ENCODE results near the gene TAS1R2. TPM values are rescaled to one million over a fixed set of nuclear protein-coding genes. Genes with fewer than 3 reads are reported as not detected.

TAS1R2 gene
- total RNA-seq, 3 donors from 2014 or later = not detected

DNA sequence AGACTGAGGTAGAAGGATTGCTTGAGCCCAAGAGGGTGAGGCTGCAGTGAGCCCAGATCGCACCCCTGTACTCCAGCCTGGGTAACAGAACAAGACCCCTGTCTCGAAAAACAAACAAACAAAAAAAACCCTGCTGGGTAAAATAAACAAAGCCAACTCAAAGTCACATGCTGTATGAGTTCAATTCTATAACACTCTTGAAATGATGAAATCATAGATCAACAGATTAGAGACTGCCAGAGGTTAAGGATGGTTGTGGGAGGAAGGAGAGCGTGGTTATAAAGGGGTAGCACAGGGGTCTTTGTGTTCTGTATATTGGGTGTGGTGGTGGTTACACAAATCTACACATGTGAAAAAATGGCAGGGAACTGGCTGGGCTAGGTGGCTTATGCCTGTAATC is 62.5 kb downstream of the TAS1R2 start:
- DNase-seq (ENCODE audit: low spot score in 2 of 2) = no peak
- peaks cover 0 to 21% of the 10 kb centered on the region in 2 donors for H3K27me3 ChIP-seq
- H3K27ac ChIP-seq = no peak overlapping the region
- intact Hi-C loops (cut with DNase I; ENCODE audit: low total_unique reads) = no loop called here
- TF ChIP-seq, protein P1, sequence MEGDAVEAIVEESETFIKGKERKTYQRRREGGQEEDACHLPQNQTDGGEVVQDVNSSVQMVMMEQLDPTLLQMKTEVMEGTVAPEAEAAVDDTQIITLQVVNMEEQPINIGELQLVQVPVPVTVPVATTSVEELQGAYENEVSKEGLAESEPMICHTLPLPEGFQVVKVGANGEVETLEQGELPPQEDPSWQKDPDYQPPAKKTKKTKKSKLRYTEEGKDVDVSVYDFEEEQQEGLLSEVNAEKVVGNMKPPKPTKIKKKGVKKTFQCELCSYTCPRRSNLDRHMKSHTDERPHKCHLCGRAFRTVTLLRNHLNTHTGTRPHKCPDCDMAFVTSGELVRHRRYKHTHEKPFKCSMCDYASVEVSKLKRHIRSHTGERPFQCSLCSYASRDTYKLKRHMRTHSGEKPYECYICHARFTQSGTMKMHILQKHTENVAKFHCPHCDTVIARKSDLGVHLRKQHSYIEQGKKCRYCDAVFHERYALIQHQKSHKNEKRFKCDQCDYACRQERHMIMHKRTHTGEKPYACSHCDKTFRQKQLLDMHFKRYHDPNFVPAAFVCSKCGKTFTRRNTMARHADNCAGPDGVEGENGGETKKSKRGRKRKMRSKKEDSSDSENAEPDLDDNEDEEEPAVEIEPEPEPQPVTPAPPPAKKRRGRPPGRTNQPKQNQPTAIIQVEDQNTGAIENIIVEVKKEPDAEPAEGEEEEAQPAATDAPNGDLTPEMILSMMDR (IDR thresholded peaks at IDR 0.05) = no peak
- TF ChIP-seq POLR2AphosphoS5 (IDR thresholded peaks at IDR 0.05) (no peak), POLR2A (IDR thresholded peaks at IDR 0.05) (no peak)
- H3K9me3 ChIP-seq = no peaks in the 10 kb centered on the region
- H3K4me1 ChIP-seq = no peaks in the 10 kb centered on the region
- no peak overlapping the region for H3K4me3 ChIP-seq
- H3K36me3 ChIP-seq = no peaks in the 10 kb centered on the region

DNA sequence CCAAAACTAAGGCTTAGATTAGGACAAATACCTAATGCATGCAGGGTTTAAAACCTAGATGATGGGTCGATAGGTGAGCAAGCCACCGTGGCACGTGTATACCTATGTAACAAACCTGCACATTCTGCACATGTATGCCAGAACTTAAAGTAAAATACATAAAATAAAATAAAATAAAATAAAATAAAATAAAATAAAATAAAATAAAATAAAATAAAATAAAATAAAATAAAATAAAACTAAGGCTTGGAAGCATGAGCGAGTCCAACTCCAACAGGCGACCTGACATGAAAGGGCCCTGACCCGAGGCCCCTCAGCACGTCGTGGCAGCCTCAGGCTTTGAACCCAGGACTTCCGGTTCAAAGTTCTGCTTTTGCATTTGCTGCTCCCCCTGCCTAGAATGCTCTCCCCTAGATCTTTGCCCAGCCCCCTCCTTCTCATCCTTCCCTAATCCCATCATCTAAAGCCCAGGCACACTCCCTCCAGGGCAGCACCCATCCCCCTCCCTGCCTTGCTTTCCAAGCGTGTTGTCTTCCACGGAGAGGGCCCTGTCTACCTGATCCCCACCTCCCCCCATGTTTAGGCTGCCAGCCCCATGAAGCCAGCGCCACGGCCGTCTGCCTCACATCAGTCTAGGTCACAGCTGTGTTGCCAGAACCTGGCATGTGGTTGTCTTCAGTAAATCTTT is 64.3 kb downstream of the TAS1R2 start:
- Histone ChIP-seq H3K4me1 (no peaks in the 10 kb centered on the region), H3K27ac (no peak overlapping the region), H3K9me3 (no peaks in the 10 kb centered on the region), H3K27me3 (peaks cover 0 to 33% of the 10 kb centered on the region in 2 donors), H3K4me3 (no peak overlapping the region), H3K36me3 (no peaks in the 10 kb centered on the region)
- no peak for TF ChIP-seq POLR2A (IDR thresholded peaks at IDR 0.05)
- TF ChIP-seq, protein P1 (IDR thresholded peaks at IDR 0.05) = no peak
- no peak for TF ChIP-seq POLR2AphosphoS5 (IDR thresholded peaks at IDR 0.05)
- intact Hi-C loops (cut with DNase I; ENCODE audit: low total_unique reads) = no loop called here
- no peak for DNase-seq (ENCODE audit: low spot score in 2 of 2)

DNA sequence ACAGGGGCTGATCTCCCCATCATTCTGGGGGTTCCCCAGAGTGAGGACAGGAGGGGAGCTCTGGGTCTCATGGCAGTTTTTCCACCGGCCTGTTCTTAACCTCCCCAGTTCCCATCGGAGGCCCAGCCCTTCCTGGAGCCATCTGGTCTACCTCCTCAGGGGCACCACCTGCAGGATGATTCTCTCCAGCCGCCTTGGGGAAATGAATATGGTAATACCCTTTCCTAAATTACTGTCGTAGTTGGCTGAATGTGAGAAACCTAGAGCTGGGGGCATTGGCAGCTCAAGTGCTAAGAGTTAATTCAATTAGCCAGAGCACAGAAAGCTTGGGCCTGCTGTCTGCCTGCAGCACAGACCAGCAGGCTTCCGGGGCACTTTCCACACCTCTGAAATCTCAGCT is 64.9 kb downstream of the TAS1R2 start:
- intact Hi-C loops (cut with DNase I; ENCODE audit: low total_unique reads) = no loop called here
- no peak overlapping the region for H3K4me3 ChIP-seq
- no peaks in the 10 kb centered on the region for H3K9me3 ChIP-seq
- DNase-seq (ENCODE audit: low spot score in 2 of 2) = no peak
- peaks cover 0 to 33% of the 10 kb centered on the region in 2 donors for H3K27me3 ChIP-seq
- H3K27ac ChIP-seq = no peak overlapping the region
- no peaks in the 10 kb centered on the region for H3K4me1 ChIP-seq
- TF ChIP-seq POLR2A (IDR thresholded peaks at IDR 0.05) (no peak), POLR2AphosphoS5 (IDR thresholded peaks at IDR 0.05) (no peak)
- TF ChIP-seq, protein P1 (IDR thresholded peaks at IDR 0.05) = no peak
- no peaks in the 10 kb centered on the region for H3K36me3 ChIP-seq

DNA sequence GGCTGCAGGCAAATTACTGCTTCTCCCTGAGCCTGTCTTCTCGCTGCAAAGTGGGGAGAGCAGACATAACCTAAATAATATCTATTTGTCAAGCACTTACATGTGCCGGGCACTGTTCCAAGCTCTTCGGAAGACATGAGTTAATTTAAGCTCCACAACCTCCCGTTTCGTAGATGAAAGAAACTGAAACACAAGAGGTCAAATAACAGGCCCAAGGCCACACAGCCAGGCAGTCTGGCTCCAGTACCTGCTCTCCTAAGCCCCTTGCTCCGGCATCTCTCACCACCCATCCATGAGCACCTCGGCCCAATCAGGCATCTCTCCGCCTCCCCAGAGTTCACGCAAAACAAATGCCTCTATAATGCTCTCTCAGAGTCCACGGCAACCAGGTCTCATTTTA is 65.4 kb downstream of the TAS1R2 start:
- H3K9me3 ChIP-seq = no peaks in the 10 kb centered on the region
- intact Hi-C loops (cut with DNase I; ENCODE audit: low total_unique reads) = no loop called here
- no peak overlapping the region for H3K27ac ChIP-seq
- no peaks in the 10 kb centered on the region for H3K4me1 ChIP-seq
- H3K4me3 ChIP-seq = no peak overlapping the region
- no peak for DNase-seq (ENCODE audit: low spot score in 2 of 2)
- H3K27me3 ChIP-seq = peaks cover 0 to 33% of the 10 kb centered on the region in 2 donors
- TF ChIP-seq, protein P1 (IDR thresholded peaks at IDR 0.05) = no peak
- TF ChIP-seq POLR2A (IDR thresholded peaks at IDR 0.05) (no peak), POLR2AphosphoS5 (IDR thresholded peaks at IDR 0.05) (no peak)
- no peaks in the 10 kb centered on the region for H3K36me3 ChIP-seq

DNA sequence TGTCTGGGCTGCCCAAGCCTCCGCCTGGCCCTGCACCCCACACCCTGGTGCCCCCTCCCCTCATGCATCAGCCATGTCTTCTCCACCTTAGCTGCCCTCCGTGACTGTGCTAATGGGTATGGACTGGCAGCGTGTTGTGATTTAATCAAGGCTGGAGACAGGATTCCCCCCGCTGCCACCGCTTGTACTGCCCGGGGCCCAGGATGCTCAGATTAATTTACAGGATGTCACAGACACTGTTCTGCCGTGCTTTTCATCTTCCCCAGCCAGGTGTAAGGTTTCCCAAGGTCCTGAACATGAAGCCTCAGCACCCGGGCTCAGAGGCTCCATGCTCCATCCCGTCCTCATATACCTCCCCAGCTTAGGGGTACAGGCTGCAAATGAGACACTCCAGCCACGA is 66.3 kb downstream of the TAS1R2 start:
- no peak for DNase-seq (ENCODE audit: low spot score in 2 of 2)
- intact Hi-C loops (cut with DNase I; ENCODE audit: low total_unique reads) = no loop called here
- peaks cover 0 to 34% of the 10 kb centered on the region in 2 donors for H3K27me3 ChIP-seq

More for the DNA sequence above, 66.3 kb downstream of the TAS1R2 start:
- Histone ChIP-seq H3K4me3 (no peak overlapping the region), H3K4me1 (no peaks in the 10 kb centered on the region), H3K27ac (no peak overlapping the region), H3K36me3 (no peaks in the 10 kb centered on the region), H3K9me3 (no peaks in the 10 kb centered on the region)
- TF ChIP-seq POLR2AphosphoS5 (IDR thresholded peaks at IDR 0.05) (no peak), POLR2A (IDR thresholded peaks at IDR 0.05) (no peak)
- TF ChIP-seq, protein P1 (IDR thresholded peaks at IDR 0.05) = no peak
